K562 (cell line): ENCODE data around the gene BTBD2. TPM values are rescaled to one million over a fixed set of nuclear protein-coding genes. Genes with fewer than 3 reads are reported as not detected.

ENCODE experiments used
- CC2D1A ChIP-seq: fragments of 450-650 bp; IDR thresholded peaks from 2 replicates; pipeline ENCODE4 v1.6.1; 2017; ENCODE audit warnings: mild to moderate bottlenecking
- EP400 ChIP-seq: fragments of 450-650 bp; IDR thresholded peaks from 2 replicates; pipeline ENCODE4 v1.6.1; 2017; ENCODE audit warnings: antibody characterized with exemption, mild to moderate bottlenecking, moderate library complexity
- ESRRA ChIP-seq: fragments of 450-650 bp; IDR thresholded peaks from 2 replicates; pipeline ENCODE4 v1.6.1; 2014; ENCODE audit warnings: low read depth, mild to moderate bottlenecking, moderate library complexity, borderline replicate concordance
- HDAC6 ChIP-seq: IDR thresholded peaks from 2 replicates; pipeline ENCODE4 v1.6.1; 2012; ENCODE audit warnings: low read depth, mild to moderate bottlenecking, control low read depth, inconsistent platforms, low read length, moderate library complexity
- HLTF ChIP-seq: fragments of 450-650 bp; IDR thresholded peaks from 2 replicates; pipeline ENCODE4 v1.6.1; 2016
- HNRNPH1 ChIP-seq: fragments of 200-400 bp; formaldehyde crosslinking; optimal IDR thresholded peaks from 2 replicates; pipeline ENCODE3; 2017; ENCODE audit warnings: low read depth, mild to moderate bottlenecking, low read length, moderate library complexity
- HNRNPUL1 ChIP-seq: fragments of 200-400 bp; formaldehyde crosslinking; IDR thresholded peaks from 2 replicates; pipeline ENCODE4 v1.6.1; 2017; ENCODE audit warnings: low read length
- ILF3 ChIP-seq: fragments of 450-650 bp; IDR thresholded peaks from 2 replicates; pipeline ENCODE4 v1.6.1; 2018; ENCODE audit warnings: antibody characterized with exemption, mild to moderate bottlenecking, moderate library complexity, borderline replicate concordance
- KAT2B ChIP-seq: IDR thresholded peaks from one replicate; pipeline ENCODE4 v1.6.1; 2012; ENCODE audit warnings: low read depth, mild to moderate bottlenecking, control low read depth, inconsistent platforms, low read length, moderate library complexity
- MAZ ChIP-seq, 2 experiments: fragments of 450-650 bp in 1 of 2; sonication (generic) in 1 of 2; formaldehyde crosslinking; IDR thresholded peaks in 1 of 2; conservative IDR thresholded peaks in 1 of 2; 2 replicates each; pipeline versions ENCODE4 v1.4.0 to v1.5.0; 2020; ENCODE audit warnings: mild to moderate bottlenecking in 1 of 2, missing genetic modification reagents in 1 of 2
- MBD2 ChIP-seq: sonication (generic); IDR thresholded peaks from 2 replicates; pipeline ENCODE4 v1.6.1; 2016; ENCODE audit warnings: low read depth, borderline replicate concordance
- MEF2D ChIP-seq: conservative IDR thresholded peaks from 2 replicates; pipeline ENCODE4 v1.6.1; 2016; ENCODE audit warnings: low read depth, missing genetic modification characterization, missing compliant biosample characterization
- MIER1 ChIP-seq: fragments of 450-650 bp; IDR thresholded peaks from 2 replicates; pipeline ENCODE4 v1.6.1; 2016; ENCODE audit warnings: antibody characterized with exemption, mild to moderate bottlenecking, low read depth
- PTTG1 ChIP-seq: fragments of 450-650 bp; IDR thresholded peaks from 2 replicates; pipeline ENCODE4 v1.6.1; 2016; ENCODE audit warnings: low read depth, mild to moderate bottlenecking, missing genetic modification characterization, missing compliant biosample characterization
- RFX1 ChIP-seq: fragments of 450-650 bp; IDR thresholded peaks from 2 replicates; pipeline ENCODE4 v1.6.1; 2016; ENCODE audit warnings: mild to moderate bottlenecking, moderate library complexity
- SIN3A ChIP-seq, 2 experiments: fragments of 150-350 bp in 1 of 2; IDR thresholded peaks; 2 replicates each; pipeline ENCODE4 v1.6.1; 2011 to 2016; ENCODE audit warnings: borderline replicate concordance in 2 of 2, low read depth in 2 of 2, low read length in 2 of 2, mild to moderate bottlenecking in 2 of 2, moderate library complexity in 2 of 2; ENCODE audit not compliant: control insufficient read depth in 1 of 2
- SMARCA5 ChIP-seq: fragments of 450-650 bp; IDR thresholded peaks from 2 replicates; pipeline ENCODE4 v1.6.1; 2016
- SOX6 ChIP-seq: fragments of 450-650 bp; IDR thresholded peaks from 2 replicates; pipeline ENCODE4 v1.6.1; 2014; ENCODE audit warnings: mild to moderate bottlenecking
- TARDBP ChIP-seq: fragments of 450-650 bp; IDR thresholded peaks from 2 replicates; pipeline ENCODE4 v1.6.1; 2016
- TFAM ChIP-seq: fragments of 250-450 bp; sonication (Bioruptor Pico); conservative IDR thresholded peaks from 2 replicates; pipeline ENCODE4 v1.5.0; 2021; ENCODE audit warnings: mild to moderate bottlenecking, moderate library complexity
- ZC3H11A ChIP-seq: IDR thresholded peaks from 2 replicates; pipeline ENCODE4 v1.6.1; 2012; ENCODE audit warnings: low read depth, low read length, improper control_type of control experiment
- ZNF324 ChIP-seq: fragments of 250-450 bp; sonication (Bioruptor Pico); IDR thresholded peaks from 2 replicates; pipeline ENCODE4 v1.4.0; 2020; ENCODE audit warnings: mild to moderate bottlenecking
- ZNF445 ChIP-seq: fragments of 250-450 bp; sonication (Bioruptor Pico); IDR thresholded peaks from 2 replicates; pipeline ENCODE4 v1.4.0; 2020; ENCODE audit warnings: low read depth, mild to moderate bottlenecking, moderate library complexity
- ZNF75A ChIP-seq: fragments of 450-650 bp; formaldehyde crosslinking; IDR thresholded peaks from 2 replicates; pipeline ENCODE4 v1.4.0; 2020; ENCODE audit warnings: mild to moderate bottlenecking
- polyA plus RNA-seq, 8 experiments: library from polyadenylated mRNA; depleted of rRNA in 4 of 8; stranded (reverse) in 5 of 8; unstranded in 3 of 8; fragments of >200 nt; fragmentation: Nextera tagmentation in 2 of 8; fragmentation: Illumina TruSeq in 1 of 8; extraction: Ambion mirVana in 2 of 8; extraction: Trizol in 1 of 8; gene quantifications; 2 replicates each; pipeline versions ENCODE4 v1.2.1 to v1.2.3, GENCODE V29; 2011 to 2014; ENCODE audit warnings: inconsistent platforms in 1 of 8, missing spikeins in 1 of 8
- total RNA-seq, 7 experiments: library from RNA; depleted of rRNA in 6 of 7; stranded (reverse); fragments of >200 nt in 6 of 7; fragmentation: Illumina TruSeq in 2 of 7; extraction: Trizol in 2 of 7; gene quantifications; 2 replicates each; pipeline versions ENCODE4 v1.2.1 to v1.2.3, GENCODE V29; 2011 to 2021; ENCODE audit warnings: low replicate concordance in 1 of 7
- TF ChIP-seq, protein P1 (sequence below): fragments of 250-450 bp; sonication (Bioruptor Pico); IDR thresholded peaks from 2 replicates; pipeline ENCODE4 v1.4.0; 2020

BTBD2 gene
- total and polyA plus RNA-seq, 9 of the 15 experiments (the other 6 are each of a cell fraction or from before 2014, with no cell fraction given), result 0.10 to 15.6 (median 6.9) TPM

DNA sequence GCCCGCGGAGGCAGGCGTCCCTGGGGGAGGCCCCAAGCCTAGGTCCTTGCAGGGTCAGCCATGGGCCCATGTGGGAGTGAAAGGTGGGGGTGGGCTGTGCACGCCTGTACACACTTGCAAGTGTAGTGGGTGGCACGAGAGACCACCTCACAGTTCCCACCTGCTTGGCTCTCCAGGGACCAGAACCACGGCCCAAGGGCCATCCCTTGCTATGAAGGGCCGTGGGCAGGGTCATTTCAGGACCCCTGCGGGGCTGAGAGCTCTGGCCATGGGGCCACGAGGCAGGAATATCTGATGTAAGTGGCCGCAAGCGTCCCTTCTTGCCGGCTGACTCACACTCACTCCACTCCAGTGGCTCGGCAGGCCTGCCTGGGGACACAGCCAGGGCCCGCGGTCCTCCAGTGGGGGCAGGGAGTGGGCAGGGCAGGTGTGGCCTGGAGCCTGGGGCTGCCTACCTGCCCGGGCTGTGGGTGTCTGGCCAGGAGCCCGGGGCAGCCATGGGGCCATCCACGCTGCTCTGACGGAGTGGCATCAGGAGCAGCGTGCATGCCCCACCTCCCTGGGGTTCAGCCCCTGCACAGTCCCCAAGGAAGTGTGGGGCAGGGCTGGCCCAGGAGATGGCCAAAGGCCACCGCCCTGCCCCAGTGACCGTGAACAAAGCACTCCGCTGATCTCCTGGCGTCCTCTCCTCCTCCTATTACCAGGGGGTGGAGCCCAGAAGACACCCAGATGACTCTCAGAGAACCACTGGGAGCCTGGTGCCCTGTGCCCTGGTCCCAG is 44.1 kb upstream of the BTBD2 start (continued):
- TF ChIP-seq MBD2 (peak; percentile 71; the same call in 1 of the 2 replicates), HDAC6 (no peak), PTTG1 (tag) (peak; percentile 72; the same call in 1 of the 2 replicates), KAT2B (no peak), SMARCA5 (no peak), RFX1 (no peak), ZC3H11A (no peak), HNRNPH1 (no peak), SOX6 (peak; percentile 67), ESRRA (peak; percentile 74), EP400 (peak; percentile 100), HLTF (no peak), MIER1 (no peak), ZNF445 (no peak), MAZ (CRISPR knock-in tag; conservative IDR thresholded peaks at IDR 0.05 in 1 of 2, IDR thresholded peaks at IDR 0.05 in 1 of 2) (peak; percentile 95), CC2D1A (no peak), ZNF324 (CRISPR knock-in tag) (peak; percentile 31; the same call in 1 of the 2 replicates), SIN3A (IDR thresholded peaks at IDR 0.05; ENCODE audit: borderline replicate concordance in 2 of 2, control insufficient read depth in 1 of 2, low read depth in 2 of 2, low read length in 2 of 2) (0 out of 4 replicates have a peak, but pooled peaks of 1 of the 2 experiments have one; percentile 43), MEF2D (tag) (peak; percentile 84), TFAM (CRISPR knock-in tag) (no peak), ILF3 (no peak), ZNF75A (CRISPR knock-in tag) (no peak), TARDBP (peak; percentile 56), HNRNPUL1 (no peak)
- TF ChIP-seq, protein P1, sequence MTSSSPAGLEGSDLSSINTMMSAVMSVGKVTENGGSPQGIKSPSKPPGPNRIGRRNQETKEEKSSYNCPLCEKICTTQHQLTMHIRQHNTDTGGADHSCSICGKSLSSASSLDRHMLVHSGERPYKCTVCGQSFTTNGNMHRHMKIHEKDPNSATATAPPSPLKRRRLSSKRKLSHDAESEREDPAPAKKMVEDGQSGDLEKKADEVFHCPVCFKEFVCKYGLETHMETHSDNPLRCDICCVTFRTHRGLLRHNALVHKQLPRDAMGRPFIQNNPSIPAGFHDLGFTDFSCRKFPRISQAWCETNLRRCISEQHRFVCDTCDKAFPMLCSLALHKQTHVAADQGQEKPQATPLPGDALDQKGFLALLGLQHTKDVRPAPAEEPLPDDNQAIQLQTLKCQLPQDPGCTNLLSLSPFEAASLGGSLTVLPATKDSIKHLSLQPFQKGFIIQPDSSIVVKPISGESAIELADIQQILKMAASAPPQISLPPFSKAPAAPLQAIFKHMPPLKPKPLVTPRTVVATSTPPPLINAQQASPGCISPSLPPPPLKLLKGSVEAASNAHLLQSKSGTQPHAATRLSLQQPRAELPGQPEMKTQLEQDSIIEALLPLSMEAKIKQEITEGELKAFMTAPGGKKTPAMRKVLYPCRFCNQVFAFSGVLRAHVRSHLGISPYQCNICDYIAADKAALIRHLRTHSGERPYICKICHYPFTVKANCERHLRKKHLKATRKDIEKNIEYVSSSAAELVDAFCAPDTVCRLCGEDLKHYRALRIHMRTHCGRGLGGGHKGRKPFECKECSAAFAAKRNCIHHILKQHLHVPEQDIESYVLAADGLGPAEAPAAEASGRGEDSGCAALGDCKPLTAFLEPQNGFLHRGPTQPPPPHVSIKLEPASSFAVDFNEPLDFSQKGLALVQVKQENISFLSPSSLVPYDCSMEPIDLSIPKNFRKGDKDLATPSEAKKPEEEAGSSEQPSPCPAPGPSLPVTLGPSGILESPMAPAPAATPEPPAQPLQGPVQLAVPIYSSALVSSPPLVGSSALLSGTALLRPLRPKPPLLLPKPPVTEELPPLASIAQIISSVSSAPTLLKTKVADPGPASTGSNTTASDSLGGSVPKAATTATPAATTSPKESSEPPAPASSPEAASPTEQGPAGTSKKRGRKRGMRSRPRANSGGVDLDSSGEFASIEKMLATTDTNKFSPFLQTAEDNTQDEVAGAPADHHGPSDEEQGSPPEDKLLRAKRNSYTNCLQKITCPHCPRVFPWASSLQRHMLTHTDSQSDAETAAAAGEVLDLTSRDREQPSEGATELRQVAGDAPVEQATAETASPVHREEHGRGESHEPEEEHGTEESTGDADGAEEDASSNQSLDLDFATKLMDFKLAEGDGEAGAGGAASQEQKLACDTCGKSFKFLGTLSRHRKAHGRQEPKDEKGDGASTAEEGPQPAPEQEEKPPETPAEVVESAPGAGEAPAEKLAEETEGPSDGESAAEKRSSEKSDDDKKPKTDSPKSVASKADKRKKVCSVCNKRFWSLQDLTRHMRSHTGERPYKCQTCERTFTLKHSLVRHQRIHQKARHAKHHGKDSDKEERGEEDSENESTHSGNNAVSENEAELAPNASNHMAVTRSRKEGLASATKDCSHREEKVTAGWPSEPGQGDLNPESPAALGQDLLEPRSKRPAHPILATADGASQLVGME, result peak; percentile 62; the same call in 1 of the 2 replicates
